ENCODE data around the gene LCE2B.

The LCE2B gene

DNA sequence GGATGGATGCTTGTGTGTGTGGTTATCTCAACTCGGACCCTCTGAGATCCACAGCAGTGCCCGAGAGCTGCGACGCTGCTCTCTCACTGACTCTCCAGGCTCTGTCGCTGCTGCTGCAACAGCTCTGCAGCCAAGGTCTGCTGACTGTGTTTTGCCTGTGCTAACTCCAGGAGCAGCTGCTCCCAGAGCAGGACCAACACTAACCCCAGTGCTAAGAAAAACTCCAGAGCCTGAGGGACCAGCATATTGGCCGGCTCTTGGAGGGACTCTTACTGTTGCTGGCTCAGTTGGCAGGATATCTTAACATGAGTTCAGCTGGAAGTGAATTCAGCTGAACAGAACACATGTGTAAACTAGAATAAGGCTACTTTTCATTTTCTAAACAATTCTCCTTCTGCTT, 6.5 kb upstream of the LCE2B start:
- peaks cover 63 to 74% of the 10 kb centered on the region in 2 donors for H3K27me3 Mint-ChIP-seq
- DNase-seq (no peak), ATAC-seq (replicated peaks) (no peak)
- no peaks in the 10 kb centered on the region for H3K9me3 Mint-ChIP-seq
- no peaks in the 10 kb centered on the region for H3K4me1 Mint-ChIP-seq (ENCODE audit: low read depth in 2 of 2)
- no peak overlapping the region for H3K27ac Mint-ChIP-seq
- no peaks in the 10 kb centered on the region for H3K36me3 Mint-ChIP-seq (ENCODE audit: insufficient read depth)
- no peak overlapping the region for H3K4me3 Mint-ChIP-seq

DNA sequence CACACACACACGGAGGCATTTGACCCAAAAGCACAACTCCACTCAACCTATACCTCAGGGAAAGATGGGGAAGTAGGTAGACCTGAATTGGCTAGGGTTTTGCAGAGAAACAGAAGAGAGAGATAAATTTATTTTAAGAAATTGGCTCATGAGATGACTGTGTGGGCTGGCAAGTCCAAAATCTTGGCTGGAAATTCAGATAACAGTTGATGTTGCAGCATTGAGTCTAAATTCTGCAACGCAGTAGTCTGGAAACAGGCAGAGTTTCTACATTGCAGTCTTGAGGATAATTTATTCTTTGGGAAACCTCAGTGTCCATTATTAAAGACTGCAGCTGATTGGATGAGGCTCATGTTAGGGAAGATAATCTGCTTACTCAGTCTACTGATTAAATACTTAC, 4.3 kb upstream of the LCE2B start:
- Mint-ChIP-seq H3K9me3 (no peaks in the 10 kb centered on the region), H3K27ac (no peak overlapping the region), H3K27me3 (peaks cover 57 to 77% of the 10 kb centered on the region in 2 donors), H3K4me3 (no peak overlapping the region), H3K36me3 (ENCODE audit: insufficient read depth) (peaks cover 3% of the 10 kb centered on the region), H3K4me1 (ENCODE audit: low read depth in 2 of 2) (no peaks in the 10 kb centered on the region)
- ATAC-seq (replicated peaks) = no peak
- DNase-seq = no peak

- DNase-seq = no peak
- peaks cover 3% of the 10 kb centered on the region for H3K36me3 Mint-ChIP-seq (ENCODE audit: insufficient read depth)
- peaks cover 60 to 80% of the 10 kb centered on the region in 2 donors for H3K27me3 Mint-ChIP-seq
- no peak overlapping the region for H3K27ac Mint-ChIP-seq
- no peak for ATAC-seq (replicated peaks)
- H3K9me3 Mint-ChIP-seq = no peaks in the 10 kb centered on the region
- no peaks in the 10 kb centered on the region for H3K4me1 Mint-ChIP-seq (ENCODE audit: low read depth in 2 of 2)
- H3K4me3 Mint-ChIP-seq = no peak overlapping the region
Observed at GRCh38 chr1:152683846-152684245, 2.1 kb upstream of the LCE2B start.

- peaks cover 19 to 24% of the 10 kb centered on the region in 2 donors for H3K27me3 Mint-ChIP-seq
- no peak within 1 kb of the TSS for H3K27ac Mint-ChIP-seq
- DNase-seq = no peak
- no peaks in the 10 kb centered on the region for H3K9me3 Mint-ChIP-seq
- H3K4me3 Mint-ChIP-seq = no peak within 1 kb of the TSS
- no peak for ATAC-seq (replicated peaks)
- H3K4me1 Mint-ChIP-seq (ENCODE audit: low read depth in 2 of 2) = no peaks in the 10 kb centered on the region
- no peaks in the 10 kb centered on the region for H3K36me3 Mint-ChIP-seq (ENCODE audit: insufficient read depth)
Observed at GRCh38 chr1:152697701-152698600, 12.0 kb downstream of the LCE2B start, which contains the start of gene LCE2A. LCE2A (plus strand) TSS chr1:152698345; CDS start chr1:152698902, 557 bp downstream.

GRCh38 chr1:152699746-152700145, 13.8 kb downstream of the LCE2B start:
- ATAC-seq (replicated peaks) (no peak), DNase-seq (no peak)
- H3K9me3 Mint-ChIP-seq = no peaks in the 10 kb centered on the region
- no peaks in the 10 kb centered on the region for H3K36me3 Mint-ChIP-seq (ENCODE audit: insufficient read depth)
- H3K27ac Mint-ChIP-seq = no peak overlapping the region
- H3K4me3 Mint-ChIP-seq = no peak overlapping the region
- H3K4me1 Mint-ChIP-seq (ENCODE audit: low read depth in 2 of 2) = no peaks in the 10 kb centered on the region
- H3K27me3 Mint-ChIP-seq = peaks cover 9 to 12% of the 10 kb centered on the region in 2 donors

- Mint-ChIP-seq H3K36me3 (ENCODE audit: insufficient read depth) (no peaks in the 10 kb centered on the region), H3K9me3 (peaks cover 0 to 2% of the 10 kb centered on the region in 2 donors), H3K4me3 (no peak within 1 kb of the TSS), H3K27me3 (peaks cover 21 to 68% of the 10 kb centered on the region in 2 donors), H3K4me1 (ENCODE audit: low read depth in 2 of 2) (no peaks in the 10 kb centered on the region), H3K27ac (no peak within 1 kb of the TSS)
- ATAC-seq (replicated peaks) = no peak
- DNase-seq = no peak
Observed at GRCh38 chr1:152707860-152708259, 21.9 kb downstream of the LCE2B start, which contains the start of gene LCE4A. LCE4A (plus strand) TSS chr1:152708160; CDS start chr1:152709076, 916 bp downstream.

- Mint-ChIP-seq H3K27ac (no peak overlapping the region), H3K4me1 (ENCODE audit: low read depth in 2 of 2) (no peaks in the 10 kb centered on the region), H3K27me3 (peaks cover 21 to 47% of the 10 kb centered on the region in 2 donors), H3K36me3 (ENCODE audit: insufficient read depth) (no peaks in the 10 kb centered on the region), H3K9me3 (no peaks in the 10 kb centered on the region), H3K4me3 (no peak overlapping the region)
- no peak for ATAC-seq (replicated peaks)
- DNase-seq = no peak
Observed at GRCh38 chr1:152718238-152718637, 32.3 kb downstream of the LCE2B start.

- no peak overlapping the region for H3K4me3 Mint-ChIP-seq
- no peaks in the 10 kb centered on the region for H3K36me3 Mint-ChIP-seq (ENCODE audit: insufficient read depth)
- H3K27me3 Mint-ChIP-seq = peaks cover 12 to 30% of the 10 kb centered on the region in 2 donors
- no peak overlapping the region for H3K27ac Mint-ChIP-seq
- no peak for DNase-seq
- no peaks in the 10 kb centered on the region for H3K9me3 Mint-ChIP-seq
- H3K4me1 Mint-ChIP-seq (ENCODE audit: low read depth in 2 of 2) = no peaks in the 10 kb centered on the region
- ATAC-seq (replicated peaks) = no peak
Observed at GRCh38 chr1:152725261-152725660, 39.3 kb downstream of the LCE2B start.

- H3K4me3 Mint-ChIP-seq = no peak overlapping the region
- peaks cover 22 to 38% of the 10 kb centered on the region in 2 donors for H3K27me3 Mint-ChIP-seq
- no peak overlapping the region for H3K27ac Mint-ChIP-seq
- H3K36me3 Mint-ChIP-seq (ENCODE audit: insufficient read depth) = no peaks in the 10 kb centered on the region
- ATAC-seq (replicated peaks) = no peak
- no peaks in the 10 kb centered on the region for H3K4me1 Mint-ChIP-seq (ENCODE audit: low read depth in 2 of 2)
- no peak for DNase-seq
- no peaks in the 10 kb centered on the region for H3K9me3 Mint-ChIP-seq
Observed at GRCh38 chr1:152728986-152729385, 43.1 kb downstream of the LCE2B start.

GRCh38 chr1:152735648-152736047, 49.7 kb downstream of the LCE2B start:
- no peak for DNase-seq
- no peak overlapping the region for H3K4me3 Mint-ChIP-seq
- no peaks in the 10 kb centered on the region for H3K9me3 Mint-ChIP-seq
- no peak for ATAC-seq (replicated peaks)
- H3K27me3 Mint-ChIP-seq = peaks cover 44 to 49% of the 10 kb centered on the region in 2 donors
- H3K4me1 Mint-ChIP-seq (ENCODE audit: low read depth in 2 of 2) = no peaks in the 10 kb centered on the region
- no peaks in the 10 kb centered on the region for H3K36me3 Mint-ChIP-seq (ENCODE audit: insufficient read depth)
- H3K27ac Mint-ChIP-seq = no peak overlapping the region

Measured in effector memory CD8-positive, alpha-beta T cell (primary cell).